GM12801 (cell line): ENCODE measurements around the gene KLHL20.

ENCODE experiments used
- CTCF ChIP-seq: IDR thresholded peaks from one replicate; pipeline ENCODE4 v1.5.1; 2011; ENCODE audit warnings: control low read depth; ENCODE audit not compliant: insufficient read length; ENCODE audit errors: extremely low read depth

KLHL20 gene

GRCh38 chr1:173714759-173715537 is at the start of gene KLHL20:
Gene KLHL20, plus strand, starts transcription at chr1:173714981. Its CDS starts 1,063 bp downstream, at chr1:173716044.
- TF ChIP-seq CTCF: no peak

DNA sequence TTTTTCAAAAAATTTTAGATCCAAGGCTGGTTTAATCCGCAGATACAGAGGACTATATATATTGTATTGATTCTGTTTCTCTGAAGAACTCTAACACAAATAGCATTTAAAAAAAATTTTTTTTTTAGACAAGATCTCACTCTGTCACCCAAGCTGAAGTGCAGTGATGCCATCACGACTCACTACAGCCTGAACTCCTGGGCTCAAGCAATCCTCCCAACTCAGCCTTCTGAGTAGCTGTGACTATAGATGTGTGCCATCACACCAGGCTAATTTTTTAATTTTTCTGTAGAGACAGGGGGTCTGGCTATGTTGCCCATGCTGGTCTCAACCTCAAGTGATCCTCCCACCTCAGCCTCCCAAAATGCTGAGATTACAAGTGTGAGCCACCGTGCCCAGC is 48.1 kb upstream of the KLHL20 start:
- TF ChIP-seq CTCF: no peak

GRCh38 chr1:173669491-173669941 is 45.3 kb upstream of the KLHL20 start, which contains the start of gene ANKRD45:
Gene ANKRD45, minus strand, starts transcription at chr1:173669851. Its CDS starts 10,433 bp downstream, at chr1:173659418.
- no peak for TF ChIP-seq CTCF

GRCh38 chr1:173682184-173682583 is 32.6 kb upstream of the KLHL20 start:
- no peak for TF ChIP-seq CTCF

GRCh38 chr1:173688300-173688699 is 26.5 kb upstream of the KLHL20 start:
- TF ChIP-seq CTCF: no peak

GRCh38 chr1:173693238-173693637 is 21.5 kb upstream of the KLHL20 start:
- no peak for TF ChIP-seq CTCF

GRCh38 chr1:173702736-173703135 is 12.0 kb upstream of the KLHL20 start:
- no peak for TF ChIP-seq CTCF
